Stomach (tissue), 4 donors: Measurements from ENCODE around the gene FAM114A1.
"Not testable (repeated sequence)": the region's sequence is repeated elsewhere in the genome, so short reads cannot be mapped to it uniquely, and the experiment has no call there.

ENCODE experiments used
- CTCF ChIP-seq, 7 experiments: fragments of 450-650 bp in 4 of 7; fragments of 200-600 bp in 3 of 7; sonication (generic) in 3 of 7; IDR thresholded peaks; one replicate each; pipeline ENCODE4 v1.5.1; 2016 to 2019; ENCODE audit warnings: antibody characterized with exemption in 7 of 7, control low read depth in 2 of 7, mild to moderate bottlenecking in 1 of 7
- EP300 ChIP-seq: sonication (generic); formaldehyde crosslinking; IDR thresholded peaks from one replicate; pipeline ENCODE4 v1.6.1; 2017; ENCODE audit warnings: antibody characterized with exemption
- POLR2A ChIP-seq, 4 donors: fragments of 450-650 bp; IDR thresholded peaks; one replicate each; pipeline ENCODE4 v1.6.1; 2016; ENCODE audit warnings: antibody characterized with exemption in 4 of 4, control low read depth in 2 of 4, mild to moderate bottlenecking in 1 of 4, moderate library complexity in 1 of 4
- POLR2AphosphoS5 ChIP-seq, 3 donors: sonication (generic); formaldehyde crosslinking; IDR thresholded peaks; one replicate each; pipeline ENCODE4 v1.6.1; 2016; ENCODE audit warnings: antibody characterized with exemption in 3 of 3

GRCh38 chr4:38941906-38942305, 74.3 kb downstream of the FAM114A1 start:
- not testable (repeated sequence) for TF ChIP-seq CTCF (IDR thresholded peaks at IDR 0.05); POLR2A (IDR thresholded peaks at IDR 0.05); EP300
- TF ChIP-seq POLR2AphosphoS5 (IDR thresholded peaks at IDR 0.05): peak in 1 of 3 donors; percentile 33
